Activated CD8-positive, alpha-beta memory T cell treated with anti-CD3 and anti-CD28 coated beads for 1 hour (primary cell): ENCODE data around the gene PIP5K1B.
"Not testable (repeated sequence)": the region's sequence is repeated elsewhere in the genome, so short reads cannot be mapped to it uniquely, and the experiment has no call there.

Experiments
- DNase-seq, 2 donors: peaks; one replicate each; pipeline ENCODE4 v3.0.0-alpha.2; 2020; ENCODE audit warnings: low read depth in 1 of 2; ENCODE audit errors: extremely low read depth in 1 of 2

Gene PIP5K1B

DNA sequence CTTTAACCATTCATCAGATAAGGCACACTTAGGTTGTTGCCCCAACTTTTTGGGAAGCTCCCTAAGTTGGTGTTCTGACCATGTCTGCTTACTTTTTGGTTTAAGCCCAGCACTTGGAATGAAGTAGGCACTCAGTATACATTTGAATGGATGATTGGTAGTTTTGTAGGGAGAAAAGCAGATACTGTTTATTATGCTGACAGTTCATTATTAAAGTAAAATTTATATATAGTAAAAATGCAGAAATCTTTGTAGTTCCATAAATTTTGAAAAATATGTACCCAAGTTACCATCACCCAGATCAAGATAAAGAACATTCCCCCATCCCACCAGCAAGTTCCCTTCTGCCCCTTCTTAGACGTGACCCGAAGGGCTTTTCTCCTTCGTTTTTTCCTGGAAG, 273.5 kb downstream of the PIP5K1B start:
- no peak for DNase-seq

DNA sequence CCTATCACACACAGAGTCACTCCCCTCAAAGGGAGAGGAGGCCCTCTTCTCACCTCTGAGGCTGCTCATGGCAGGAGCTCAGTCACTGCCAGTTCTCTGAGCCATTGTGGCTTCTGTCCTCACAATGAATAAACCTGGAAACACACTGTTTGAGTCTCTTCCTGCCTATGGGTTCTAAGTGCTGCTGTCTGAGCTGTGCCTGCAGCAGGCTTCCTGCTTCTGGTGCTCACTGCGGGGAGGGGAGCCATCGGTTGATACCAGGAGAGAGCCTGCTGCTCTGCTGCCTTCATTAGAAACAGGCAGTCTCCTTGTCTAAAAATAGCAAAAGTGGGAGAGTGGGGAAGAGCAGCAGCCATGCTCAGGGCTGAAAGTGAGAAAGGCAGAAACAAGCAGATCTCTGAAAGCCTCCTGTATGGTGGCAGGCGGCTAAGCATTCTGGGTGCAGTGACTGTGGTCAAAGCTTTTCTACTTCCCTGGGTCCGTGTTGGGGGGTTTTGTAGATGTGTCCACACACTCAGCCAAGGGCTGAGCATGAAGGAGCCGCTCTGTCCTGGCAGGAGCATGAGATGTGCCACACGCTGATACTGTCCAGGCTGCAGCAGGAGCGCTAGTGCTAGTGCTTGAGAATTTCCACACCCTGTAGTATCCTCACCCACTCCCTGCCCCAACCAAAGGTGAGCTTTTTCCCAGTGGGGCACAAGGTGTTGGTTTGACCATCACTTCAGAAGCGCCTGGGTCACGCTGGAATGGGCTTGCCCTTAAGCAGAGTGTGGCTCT, 274.7 kb downstream of the PIP5K1B start:
- no peak for DNase-seq

DNA sequence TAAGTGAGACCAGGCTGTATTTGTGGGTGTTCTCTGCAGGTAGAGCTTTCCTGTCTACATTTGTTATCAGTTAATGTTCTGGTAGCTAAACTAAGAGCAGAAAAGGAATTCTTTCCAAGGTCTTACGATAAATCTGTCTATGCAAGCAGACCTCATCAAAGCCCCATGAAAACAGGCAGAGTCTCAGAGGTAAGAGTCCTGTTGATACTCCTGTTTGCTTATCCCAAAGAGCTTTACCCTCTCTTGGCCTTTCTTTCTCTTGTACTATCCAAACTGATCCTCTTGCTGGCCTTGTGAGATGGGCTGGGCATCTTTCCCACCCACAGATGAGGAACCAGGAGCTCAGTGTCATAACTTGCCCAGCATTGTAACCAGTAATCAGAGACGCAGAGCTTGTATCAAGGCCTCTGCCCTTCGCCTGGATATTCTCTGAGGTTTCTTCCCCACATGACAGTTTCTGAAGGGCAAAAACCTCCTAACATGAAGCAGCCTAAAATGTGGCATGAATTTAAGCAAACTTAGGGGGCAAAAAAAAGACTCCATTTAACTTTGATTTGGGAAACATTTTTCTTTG, 275.4 kb downstream of the PIP5K1B start:
- no peak for DNase-seq

DNA sequence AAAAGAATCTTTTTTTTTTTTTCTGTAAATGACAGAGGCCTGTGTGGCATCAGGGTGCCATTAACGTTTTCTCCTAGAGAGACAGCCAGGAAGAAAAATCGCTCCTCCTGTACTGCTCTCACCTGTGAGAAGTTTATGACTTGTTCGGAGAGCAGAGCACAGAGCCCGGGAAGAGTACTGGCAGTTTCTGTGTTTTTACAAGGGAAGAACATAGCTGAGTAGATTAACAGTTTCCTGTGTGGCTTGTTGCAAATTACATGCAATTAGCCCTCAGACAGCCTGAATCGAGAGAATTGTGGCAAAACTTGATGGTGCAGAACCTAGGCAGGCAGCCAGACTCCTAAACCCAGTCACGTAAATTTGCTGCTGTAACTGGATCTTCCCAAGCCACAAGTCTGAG, 276.7 kb downstream of the PIP5K1B start:
- no peak for DNase-seq

DNA sequence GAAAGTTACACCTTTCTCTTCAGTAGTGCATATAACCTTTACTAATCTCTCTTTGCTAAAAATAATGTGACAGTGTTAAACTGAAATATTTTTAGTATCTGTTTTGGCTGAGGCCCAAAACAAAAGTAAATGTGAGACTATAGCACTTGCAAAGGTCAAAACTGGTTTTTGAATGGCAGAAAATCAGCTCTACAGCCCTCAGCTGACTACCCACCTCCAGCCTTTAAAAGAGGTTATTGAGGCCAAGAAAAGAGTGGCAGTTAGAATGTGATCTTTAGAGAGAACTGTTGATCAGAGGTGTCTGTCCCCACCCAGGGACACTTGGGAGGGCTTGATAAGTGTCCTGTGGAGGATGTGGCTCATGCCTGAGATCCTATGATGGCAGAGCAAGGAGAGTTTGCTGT, 278.0 kb downstream of the PIP5K1B start:
- DNase-seq, result no peak

DNA sequence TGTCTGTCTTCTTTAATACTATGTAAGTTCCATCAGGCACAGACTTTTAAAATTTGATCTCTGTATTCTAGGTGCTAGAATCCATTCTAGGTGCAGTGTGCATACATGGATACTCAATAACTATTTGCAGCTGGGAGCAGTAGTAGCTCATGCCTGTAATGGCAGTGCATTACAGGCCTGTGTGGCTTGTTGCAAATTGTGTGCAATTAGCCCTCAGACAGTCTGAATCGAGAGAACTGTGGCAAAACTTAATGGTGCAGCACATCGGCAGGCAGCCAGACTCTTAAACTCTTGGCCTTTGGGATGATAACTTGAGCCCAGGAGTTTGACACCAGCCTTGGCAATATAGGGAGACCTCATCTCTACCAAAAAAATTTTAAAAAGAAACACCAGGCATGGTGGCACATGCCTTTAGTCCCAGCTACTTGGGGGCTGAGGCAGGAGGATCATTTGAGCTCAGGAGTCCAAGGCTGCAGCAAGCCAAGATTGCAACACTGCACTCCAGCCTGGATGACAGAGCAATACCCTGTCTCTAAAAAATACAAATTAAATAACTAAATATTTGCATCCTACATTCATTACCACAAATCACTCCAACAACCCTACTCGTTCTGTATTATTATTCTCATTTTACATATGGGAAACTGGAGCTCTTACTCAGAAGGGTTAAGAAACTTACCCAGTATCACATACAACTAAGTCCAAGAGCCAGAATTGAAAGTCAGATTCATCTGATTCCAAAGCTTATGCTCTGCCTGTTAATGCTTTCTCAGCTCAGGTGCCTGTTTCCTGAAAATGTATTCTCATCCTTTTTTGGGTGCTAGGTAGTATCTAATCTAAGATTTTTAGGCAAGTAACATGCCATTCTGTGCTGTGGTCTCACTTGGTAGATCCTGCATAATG, 278.7 kb downstream of the PIP5K1B start:
- no peak for DNase-seq

DNA sequence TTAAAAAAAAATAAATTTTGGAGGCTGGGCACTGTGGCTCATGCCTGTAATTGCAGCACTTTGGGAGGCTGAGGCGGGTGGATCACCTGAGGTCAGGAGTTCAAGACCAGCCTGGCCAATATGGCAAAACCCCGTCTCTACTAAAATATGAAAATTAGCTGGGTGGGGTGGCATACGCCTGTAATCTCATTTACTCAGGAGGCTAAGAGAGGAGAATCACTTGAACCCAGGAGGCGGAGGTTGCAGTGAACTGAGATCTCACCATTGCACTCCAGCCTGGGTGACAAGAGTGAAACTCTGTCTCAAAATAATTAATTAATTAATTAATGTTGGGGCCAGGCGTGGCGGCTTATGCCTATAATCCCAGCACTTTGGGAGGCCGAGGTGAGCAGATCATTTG, 281.9 kb downstream of the PIP5K1B start:
- not testable (repeated sequence) for DNase-seq

DNA sequence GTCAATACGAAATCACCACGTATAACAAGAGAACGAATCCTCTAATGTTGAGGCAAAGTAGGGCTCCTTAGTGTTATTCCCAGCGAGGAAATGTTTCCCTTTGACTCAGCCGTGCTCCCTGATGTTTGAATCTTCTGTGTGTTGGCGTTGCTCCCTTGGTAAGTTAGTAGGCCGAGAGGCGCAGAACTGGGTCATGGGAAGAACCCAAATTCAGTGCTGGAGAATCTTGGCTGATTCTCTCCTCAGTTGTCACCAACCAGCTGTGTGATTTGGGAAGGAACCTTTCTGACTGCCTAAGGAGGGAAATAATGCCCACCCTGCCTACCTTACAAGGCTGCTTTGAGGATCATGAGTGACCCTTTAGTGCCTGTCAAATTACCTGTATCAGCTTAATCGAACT, 286.4 kb downstream of the PIP5K1B start:
- no peak for DNase-seq

DNA sequence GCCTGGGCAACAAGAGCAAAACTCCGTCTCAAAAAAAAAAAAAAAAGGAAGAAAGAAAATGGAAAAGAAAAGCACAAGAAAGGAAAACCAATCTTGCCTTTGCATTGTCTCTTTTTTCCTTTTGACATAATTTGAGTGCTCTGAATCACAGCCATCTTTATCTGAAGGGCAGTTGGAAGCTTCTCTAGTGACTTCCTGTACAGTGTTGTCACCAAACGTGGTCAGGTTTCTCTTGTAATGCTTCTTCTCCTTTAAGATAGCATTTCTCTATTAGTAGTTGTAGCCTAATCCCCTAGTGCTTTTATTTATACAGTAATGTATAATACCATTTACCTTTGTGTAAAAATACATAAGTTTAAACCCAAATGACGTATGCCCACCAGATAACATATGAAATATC, 290.7 kb downstream of the PIP5K1B start:
- no peak for DNase-seq

DNA sequence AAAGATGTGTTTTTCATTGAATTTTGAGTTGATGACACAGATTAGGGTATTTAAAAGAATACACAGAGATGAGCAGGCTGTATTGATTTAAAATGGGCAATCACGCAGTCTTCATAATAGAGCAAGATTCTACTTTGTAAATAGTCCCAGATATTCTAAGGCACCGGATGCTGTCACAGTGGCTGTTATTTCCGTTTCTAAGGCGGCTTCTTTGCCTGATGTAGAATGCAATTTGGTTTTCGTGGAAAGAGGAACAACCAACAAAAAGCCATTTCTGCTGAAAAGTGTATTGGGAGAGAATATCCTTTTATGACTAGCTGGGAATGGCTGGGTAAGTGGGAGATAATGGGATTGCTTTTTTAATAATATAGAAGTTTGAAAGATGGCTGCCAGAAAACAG, 291.4 kb downstream of the PIP5K1B start:
- DNase-seq, result no peak

DNA sequence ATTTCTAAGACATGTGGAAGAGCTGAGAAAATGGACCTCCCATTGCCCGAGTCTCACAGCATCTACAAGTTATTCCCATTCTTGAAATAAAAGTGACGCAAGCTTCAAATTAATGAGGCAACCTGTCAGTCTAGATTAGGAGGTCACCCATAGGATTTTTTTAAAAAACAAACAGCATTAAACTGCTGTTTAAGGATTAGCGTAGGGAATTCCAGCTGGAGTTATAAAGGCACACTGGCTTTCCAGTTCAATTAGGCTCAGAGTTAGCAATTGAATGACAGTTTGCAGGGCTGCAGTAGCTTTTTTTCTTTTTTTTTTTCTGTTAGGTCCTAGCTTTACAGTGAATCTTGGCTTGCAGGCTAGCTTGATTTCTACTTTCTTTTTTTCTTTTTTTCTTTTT, 292.6 kb downstream of the PIP5K1B start:
- DNase-seq, result no peak

DNA sequence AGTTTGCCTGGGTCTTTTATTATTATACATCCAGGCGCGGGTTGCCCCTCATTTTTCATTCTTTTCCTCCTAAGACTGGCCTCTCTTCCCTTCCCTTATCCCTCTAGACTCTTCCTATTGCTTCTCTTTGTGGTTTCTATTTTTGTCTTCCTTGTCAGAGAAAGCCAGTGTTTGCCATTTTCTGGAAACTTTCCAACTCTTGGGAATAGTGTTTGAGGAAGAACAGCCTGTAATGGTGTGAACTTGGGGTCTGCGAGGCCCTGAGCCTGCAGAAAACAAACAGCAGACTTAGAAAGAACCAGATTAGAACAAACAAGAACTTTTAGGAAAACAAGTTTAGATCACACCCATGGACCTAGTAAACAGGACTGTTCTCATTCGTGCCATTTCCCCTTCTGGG, 293.3 kb downstream of the PIP5K1B start:
- DNase-seq, result no peak

DNA sequence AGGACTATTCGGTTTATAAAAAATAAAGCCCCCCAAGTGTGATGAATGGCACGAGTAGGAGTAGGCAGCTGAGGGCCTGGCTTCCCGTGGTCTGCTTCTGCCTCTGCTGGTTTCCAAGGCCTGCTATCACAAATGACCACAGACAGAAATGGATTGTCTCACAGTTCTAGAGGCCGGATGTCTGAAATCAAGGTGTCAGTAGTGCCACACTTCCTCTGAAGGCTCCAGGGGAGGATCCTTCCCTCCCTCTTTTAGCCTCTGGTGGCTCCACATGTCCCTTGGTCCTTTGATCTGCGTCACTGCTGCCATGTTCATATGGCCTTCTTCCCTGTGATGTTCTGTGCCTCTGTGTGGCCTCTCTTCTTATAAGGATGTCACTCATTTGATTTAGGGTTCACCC, 293.8 kb downstream of the PIP5K1B start:
- no peak for DNase-seq

DNA sequence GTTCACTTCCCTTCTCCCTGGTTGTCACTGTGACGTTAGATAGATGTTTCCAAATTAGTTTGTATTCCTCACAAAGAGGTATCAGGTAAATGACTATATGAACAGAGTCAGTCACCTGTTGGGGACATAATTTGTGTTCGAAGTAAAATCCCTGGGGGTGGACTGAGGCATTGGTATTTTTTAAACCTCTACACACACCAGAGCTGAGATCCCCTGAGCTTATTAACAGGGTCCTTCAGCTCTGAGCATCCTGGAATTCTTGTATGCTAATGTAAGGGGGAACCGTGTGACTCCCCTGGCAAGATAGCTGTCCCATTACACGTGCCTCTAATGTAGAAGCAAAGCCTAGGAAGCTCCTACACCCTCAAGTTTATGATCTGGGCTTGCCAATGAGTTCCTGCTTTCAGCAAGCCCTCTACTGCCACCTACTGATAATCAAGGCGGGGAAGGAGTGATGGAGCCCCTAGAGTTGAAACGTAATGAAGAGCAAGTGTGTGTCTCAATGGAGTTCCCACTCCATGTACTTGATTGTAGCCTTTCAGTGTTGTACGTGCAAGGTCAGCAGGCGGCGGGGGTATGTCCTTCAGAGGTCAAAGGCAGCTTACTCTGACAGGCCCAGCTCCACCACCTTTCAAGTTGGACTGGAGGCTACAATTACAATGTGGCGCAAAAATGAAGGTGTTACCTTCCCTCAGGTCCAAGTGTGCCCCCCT, 294.5 kb downstream of the PIP5K1B start:
- peak; percentile 16 for DNase-seq

DNA sequence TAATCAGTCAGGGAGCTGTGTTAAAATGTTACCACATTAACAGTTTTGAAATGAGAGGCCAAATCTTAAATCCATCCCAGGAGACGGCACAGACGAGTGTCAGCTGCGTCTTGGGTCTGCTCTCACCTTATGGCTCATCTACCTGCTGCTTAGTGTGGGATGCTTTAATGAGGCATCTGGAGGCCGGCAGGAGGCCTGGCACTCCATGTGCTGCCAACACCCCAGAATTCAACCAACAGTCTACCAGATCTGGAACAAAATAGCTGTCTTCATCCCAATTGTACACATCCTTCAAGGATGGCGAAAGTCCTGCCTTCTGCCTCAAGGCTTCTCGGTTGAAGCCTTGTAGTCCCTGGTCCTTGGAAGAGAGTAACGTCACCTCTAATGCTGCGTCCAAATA, 296.9 kb downstream of the PIP5K1B start:
- DNase-seq, result no peak

DNA sequence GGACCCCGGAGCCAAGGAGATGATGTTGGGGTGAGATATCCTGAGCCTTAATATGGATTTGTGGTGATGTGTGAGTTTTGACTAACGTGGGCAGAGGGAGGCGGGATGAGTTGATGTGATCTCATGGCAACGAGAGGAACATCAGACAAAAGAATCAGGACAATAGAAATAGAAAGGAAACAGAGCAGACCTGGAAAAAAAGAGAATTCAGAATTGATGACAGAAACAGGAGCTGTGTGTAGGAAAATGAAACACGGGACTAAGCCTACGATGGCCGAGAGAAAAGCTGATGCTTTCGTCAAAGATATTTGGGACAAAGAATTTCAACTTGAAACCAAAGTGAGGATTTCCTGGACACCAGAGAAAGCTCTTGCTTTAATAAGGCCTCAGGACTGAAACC, 298.0 kb downstream of the PIP5K1B start:
- DNase-seq, result no peak

DNA sequence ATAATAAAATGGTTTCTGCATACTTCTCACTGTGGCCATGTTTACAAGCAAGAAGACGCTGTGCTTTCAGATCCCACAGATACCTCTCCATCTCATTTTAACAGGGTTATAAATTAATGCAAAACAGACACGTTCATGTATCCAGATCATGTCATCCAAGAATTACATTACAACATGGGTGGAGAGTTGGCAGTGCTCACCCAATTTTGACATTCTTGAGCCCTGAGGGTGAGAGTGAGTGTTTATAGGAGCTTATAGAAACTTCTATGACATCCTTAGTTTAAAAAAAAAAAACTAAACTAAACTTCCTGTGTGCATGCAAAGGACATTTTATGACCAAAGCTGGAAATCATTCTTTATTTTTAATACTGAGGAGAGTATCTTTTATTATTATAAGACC, 299.8 kb downstream of the PIP5K1B start:
- DNase-seq, result no peak

DNA sequence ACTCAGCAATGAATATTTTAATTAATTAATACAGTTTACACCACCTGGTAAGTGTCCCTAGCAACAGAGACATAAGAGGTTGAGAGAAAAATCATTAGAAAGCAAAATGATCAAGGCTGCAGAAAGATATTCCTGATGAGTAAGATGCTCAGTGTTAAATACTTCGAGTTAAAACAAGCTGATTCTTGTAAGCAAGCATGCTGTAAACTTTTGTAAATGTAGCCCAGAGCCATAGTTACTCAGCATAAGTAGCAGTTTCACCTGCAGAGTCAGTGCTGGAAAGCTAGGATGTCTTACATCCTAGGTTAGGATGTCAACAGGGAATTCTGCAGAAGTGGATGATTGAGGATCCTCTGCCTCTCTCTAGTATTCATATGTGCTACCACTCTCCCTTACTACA, 304.7 kb downstream of the PIP5K1B start:
- no peak for DNase-seq

DNA sequence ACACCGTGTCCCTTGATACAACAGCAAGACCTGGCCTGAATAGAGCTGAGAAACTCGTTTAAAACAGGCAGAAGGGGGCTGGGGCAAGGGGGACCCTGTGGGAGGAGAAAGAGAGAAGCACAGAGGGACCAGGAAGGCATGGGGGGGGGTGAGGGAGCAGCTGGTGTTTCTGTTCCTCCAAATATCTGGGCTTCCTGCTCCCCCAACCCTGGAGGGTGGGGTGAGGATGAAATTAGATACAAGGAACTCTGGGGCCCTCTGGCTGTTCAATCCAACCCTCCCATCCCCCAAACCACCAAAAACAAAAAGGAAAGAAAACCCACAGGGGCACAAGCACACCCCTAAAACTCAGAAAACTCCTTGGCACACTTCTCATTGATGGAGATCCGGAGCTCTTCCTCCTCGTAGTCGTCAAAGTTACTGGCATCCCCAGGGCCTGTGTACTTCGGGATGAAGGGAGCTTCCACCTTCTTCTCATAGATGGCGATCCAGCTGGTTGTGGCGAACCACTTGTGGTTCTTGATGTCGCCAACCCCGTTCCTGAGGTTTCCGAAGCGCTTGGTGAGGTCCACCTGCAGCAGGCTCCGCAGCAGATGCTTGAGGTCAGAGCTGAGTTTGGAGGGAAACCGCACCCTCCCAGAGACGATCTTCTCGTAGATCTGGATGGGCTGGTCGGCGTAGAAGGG, 307.8 kb downstream of the PIP5K1B start:
- no peak for DNase-seq

DNA sequence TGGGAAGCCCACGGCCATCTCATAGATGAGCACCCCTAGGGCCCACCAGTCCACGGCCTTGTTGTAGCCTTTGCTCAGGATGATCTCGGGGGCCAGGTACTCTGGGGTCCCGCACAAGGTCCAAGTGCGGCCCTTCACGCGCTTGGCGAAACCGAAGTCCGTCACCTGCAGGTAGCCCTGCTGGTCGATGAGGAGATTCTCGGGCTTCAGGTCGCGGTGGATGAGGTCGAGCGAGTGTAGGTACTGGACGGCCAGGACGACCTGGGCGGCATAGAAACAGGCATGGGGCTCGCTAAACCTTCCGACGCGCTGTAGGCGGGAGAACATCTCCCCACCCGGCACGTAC, 308.3 kb downstream of the PIP5K1B start:
- DNase-seq, result no peak

DNA sequence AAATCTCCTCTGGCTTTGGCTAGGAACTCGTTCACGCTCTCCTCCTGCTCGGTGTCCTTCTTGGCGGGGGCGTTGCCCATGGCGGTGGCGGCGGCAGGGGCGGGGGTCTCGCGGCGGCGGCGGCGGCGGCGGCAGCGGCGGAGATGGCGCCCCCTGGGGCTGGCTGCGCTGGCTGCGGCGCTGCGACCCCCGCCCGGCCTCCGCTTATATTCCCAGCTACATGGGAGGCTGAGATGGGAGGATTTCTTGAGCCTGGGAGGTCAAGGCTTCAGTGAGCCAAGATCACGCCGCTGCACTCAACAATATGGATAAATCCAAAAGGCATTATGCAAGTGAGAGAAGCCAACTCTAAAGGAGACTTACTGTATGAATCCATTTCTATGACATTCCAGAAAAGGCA, 309.0 kb downstream of the PIP5K1B start, which contains the start of gene PRKACG:
Gene PRKACG, minus strand, starts transcription at position 101 of the 400 bp plus-strand sequence. Its CDS starts 21 bp downstream, at position 80.
- no peak for DNase-seq
